Epithelial cell of proximal tubule (primary cell): ENCODE measurements around the gene MTREX. TPM values are rescaled to one million over a fixed set of nuclear protein-coding genes. Genes with fewer than 3 reads are reported as not detected.

ENCODE experiments used
- DNase-seq: peaks from one replicate; pipeline ENCODE4 v3.0.0-alpha.2; 2011; ENCODE audit warnings: low read depth
- H3K4me3 ChIP-seq: 2 replicates; pipeline ENCODE4 v1.5.1; 2011; ENCODE audit warnings: low read depth, mild to moderate bottlenecking, low read length
- CTCF ChIP-seq: conservative IDR thresholded peaks from 2 replicates; pipeline ENCODE4 v1.5.1; 2012; ENCODE audit warnings: low read depth, mild to moderate bottlenecking, low read length
- total RNA-seq: library from RNA; depleted of rRNA; stranded (reverse); fragments of >200 nt; gene quantifications from 2 replicates; pipeline ENCODE4 v1.2.3, GENCODE V29; 2015

MTREX gene
- total RNA-seq, 1 donor from 2014 or later = 91.2 TPM

- no peak for DNase-seq
- TF ChIP-seq CTCF = no peak
These were observed 80.1 kb downstream of the MTREX start for GRCh38 chr5:55387865-55388264.

GRCh38 chr5:55391707-55392106, 83.9 kb downstream of the MTREX start:
- H3K4me3 ChIP-seq = no peak overlapping the region
- DNase-seq = no peak

More at GRCh38 chr5:55387865-55388264, 80.1 kb downstream of the MTREX start:
- no peak overlapping the region for H3K4me3 ChIP-seq

GRCh38 chr5:55392669-55393068, 84.9 kb downstream of the MTREX start:
- DNase-seq = no peak

More at GRCh38 chr5:55391707-55392106, 83.9 kb downstream of the MTREX start:
- no peak for TF ChIP-seq CTCF

DNA sequence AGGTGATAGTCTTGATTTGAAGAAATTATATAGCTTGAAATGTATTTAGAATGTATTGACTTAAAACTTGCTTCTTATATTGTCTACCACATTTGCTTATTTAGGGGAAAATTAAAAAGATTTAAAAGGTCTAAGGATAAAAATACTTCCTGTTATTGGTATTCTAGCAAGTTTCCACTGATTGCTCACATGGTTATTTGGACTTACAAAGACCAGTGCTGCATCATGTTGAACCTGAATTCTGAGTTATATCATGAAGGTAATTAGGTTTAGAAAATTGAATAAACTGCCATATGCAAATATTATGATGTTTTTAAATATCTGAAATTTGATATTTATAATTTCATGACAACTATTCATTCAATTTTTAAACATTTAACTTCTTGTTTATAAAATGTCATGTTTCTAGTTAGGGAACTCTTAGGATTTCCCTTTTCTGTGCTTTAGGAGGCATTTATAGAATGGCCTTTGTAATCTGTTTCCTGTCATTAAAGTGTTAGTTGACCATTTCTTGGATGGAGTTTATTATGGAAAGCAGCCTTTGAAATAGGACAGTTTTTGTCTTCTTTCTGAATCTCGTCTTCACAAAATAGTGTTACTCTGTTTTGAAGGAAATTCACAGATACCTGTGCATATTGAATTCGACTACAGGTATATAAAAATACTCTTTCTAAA, 85.8 kb downstream of the MTREX start:
- H3K4me3 ChIP-seq = no peak overlapping the region
- DNase-seq = no peak
- no peak for TF ChIP-seq CTCF

More at GRCh38 chr5:55392669-55393068, 84.9 kb downstream of the MTREX start:
- H3K4me3 ChIP-seq = no peak overlapping the region
- TF ChIP-seq CTCF = no peak

GRCh38 chr5:55402199-55402598, 94.4 kb downstream of the MTREX start:
- TF ChIP-seq CTCF = peak; percentile 38
- DNase-seq = no peak
- no peak overlapping the region for H3K4me3 ChIP-seq

DNA sequence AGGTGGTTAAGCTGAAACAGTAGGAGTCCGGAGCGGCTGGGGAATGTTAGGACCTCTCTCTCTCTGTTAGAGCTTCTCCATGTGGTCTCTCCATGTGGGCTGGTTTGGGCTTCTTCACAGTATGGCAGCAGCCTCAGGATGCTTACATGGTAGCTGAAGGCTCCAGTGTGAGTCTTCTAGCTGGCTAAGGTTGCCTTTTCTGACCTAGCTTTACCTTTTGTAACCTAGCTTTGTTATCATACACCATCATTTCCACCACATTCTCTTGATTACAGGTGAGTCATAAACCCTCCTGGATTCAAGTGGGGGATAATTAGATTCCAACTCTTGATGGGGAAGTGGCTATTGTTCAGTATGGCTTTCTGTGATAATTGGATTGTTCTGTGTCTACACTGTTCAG, 98.5 kb downstream of the MTREX start:
- no peak for DNase-seq
- no peak overlapping the region for H3K4me3 ChIP-seq
- TF ChIP-seq CTCF = no peak
